Heart left ventricle (tissue), 16 donors: Measurements from ENCODE around the gene TFDP1. TPM values are rescaled to one million over a fixed set of nuclear protein-coding genes. Genes with fewer than 3 reads are reported as not detected.

Experiments used
- ATAC-seq, 4 donors: fragments of 200-7000 bp; cut with Tn5 transposase; one replicate each; pipeline ENCODE4 v1.9.1; 2020 to 2022; ENCODE audit warnings: moderate library complexity in 4 of 4, mild to moderate bottlenecking in 3 of 4, moderate number of reproducible peaks in 1 of 4
- DNase-seq, 5 donors: peaks; one replicate each; pipeline ENCODE4 v3.0.0-alpha.2; 2020
- H3K27ac ChIP-seq, 12 donors: fragments of 200-600 bp; sonication (generic) in 4 of 12; one replicate each; pipeline versions ENCODE4 v1.5.0 to v1.8.0; 2016 to 2022; ENCODE audit warnings: mild to moderate bottlenecking in 2 of 12
- H3K27me3 ChIP-seq, 9 donors: fragments of 200-600 bp; sonication (generic) in 2 of 9; one replicate each; pipeline versions ENCODE4 v1.5.1 to v1.8.0; 2016 to 2022; ENCODE audit warnings: mild to moderate bottlenecking in 3 of 9
- H3K36me3 ChIP-seq, 9 donors: fragments of 200-600 bp; sonication (generic) in 2 of 9; one replicate each; pipeline versions ENCODE4 v1.5.0 to v1.8.0; 2018 to 2022; ENCODE audit warnings: mild to moderate bottlenecking in 2 of 9
- H3K4me1 ChIP-seq, 12 donors: fragments of 200-600 bp; sonication (generic) in 4 of 12; one replicate each; pipeline versions ENCODE4 v1.5.0 to v1.8.0; 2016 to 2022; ENCODE audit warnings: mild to moderate bottlenecking in 3 of 12
- H3K4me3 ChIP-seq, 12 donors: fragments of 200-600 bp; sonication (generic) in 4 of 12; one replicate each; pipeline versions ENCODE4 v1.5.0 to v1.8.0; 2017 to 2022; ENCODE audit warnings: mild to moderate bottlenecking in 9 of 12, moderate library complexity in 4 of 12
- H3K9me3 ChIP-seq, 12 donors: fragments of 200-600 bp; sonication (generic) in 4 of 12; one replicate each; pipeline versions ENCODE4 v1.5.0 to v1.8.0; 2016 to 2022; ENCODE audit warnings: mild to moderate bottlenecking in 1 of 12
- CTCF ChIP-seq, 12 donors: fragments of 200-600 bp; sonication (generic) in 4 of 12; IDR thresholded peaks; one replicate each; pipeline versions ENCODE4 v1.5.0 to v1.8.0; 2018 to 2022; ENCODE audit warnings: antibody characterized with exemption in 12 of 12, mild to moderate bottlenecking in 5 of 12
- POLR2A ChIP-seq, 2 donors: fragments of 450-650 bp; IDR thresholded peaks; one replicate each; pipeline ENCODE4 v1.6.1; 2017; ENCODE audit warnings: antibody characterized with exemption in 2 of 2, mild to moderate bottlenecking in 2 of 2, moderate library complexity in 2 of 2
- WGBS, 4 donors: extraction: QIAGEN DNeasy Blood & Tissue Kit in 2 of 4; methylation state at CpG; one replicate each; pipeline versions ENCODE4 v1.1.5 to v1.1.7; 2013 to 2018; 5-methylcytosine and 5-hydroxymethylcytosine counted together
- intact Hi-C, 10 donors: fragments of 100-400 bp; cut with DNase I; formaldehyde crosslinking; loops; one replicate each; pipeline versions ENCODE4 v1.11.1 to v1.14.2; 2022
- polyA plus RNA-seq, 2 donors: library from polyadenylated mRNA; stranded (reverse); fragments of 200-250 nt; gene quantifications; one replicate each; pipeline ENCODE4 v1.2.3, GENCODE V29; 2013
- total RNA-seq, 9 donors: library from RNA; depleted of rRNA in 2 of 9; stranded (reverse); fragments of >200 nt in 2 of 9; fragmentation: NEBNext Ultra II Directional in 3 of 9; extraction: Animal tissue kit (Norgen Biotek cat#: 25700) in 3 of 9; gene quantifications; one replicate each; pipeline versions ENCODE4 v1.1.0 to v1.2.4, GENCODE V29; 2016 to 2023
- donor health status: ischemic (EF 13 %, LVEDD 7.1; RV severe dilation, severe dysfunction).
- donor health status: healthy with polysubstance abuse.
- donor health status: DM: no; HTN: yes; CAD: no.
- donor health status: DM: no; HTN: no; CAD: no.
- donor health status: ischemic (EF 25% LVEDD 6.9; RV normal size, moderate dysfunction).
- donor health status: ischemic (EF 25% LVEDD 5.7; RV mildly dilated, moderate dysfunction).
- donor health status: healthy.
- donor health status: DM: yes; HTN: yes; CAD: no.
- donor health status: ischemic (EF 35%, LVEDD 5.7; RV mildly dilated, moderate dysfunction).
- donor health status: nonischemic (EF 11% LVEDD 7.7; RV severe dilation, severe dysfunction).
- donor health status: DM: yes; HTN: yes; CAD: no.
- donor health status: PGD.
- donor health status: ischemic (EF 29% LVEDD 5.4; RV normal size, mild dysfunction).
- donor health status: nonischemic (EF 23%, LVEDD 6.1; RV moderate dilation, normal function).

Gene TFDP1
- total and polyA plus RNA-seq, 11 donors, result 19.7 to 50.3 (median 44.3) TPM

GRCh38 chr13:113633485-113633873, 48.9 kb downstream of the TFDP1 start:
- Histone ChIP-seq H3K36me3 (peaks cover 0 to 82% (median 66%) of the 10 kb centered on the region in 9 donors), H3K27me3 (no peaks in the 10 kb centered on the region), H3K27ac (no peak overlapping the region), H3K4me1 (no peaks in the 10 kb centered on the region), H3K4me3 (no peak overlapping the region), H3K9me3 (no peaks in the 10 kb centered on the region)
- intact Hi-C loops, result no loop called here
- DNase-seq (no peak), ATAC-seq (no peak)
- 91 to 98% (median 96%) methylated on average over 11 to 18 of the region's 18 CpGs for WGBS, 4 donors
- TF ChIP-seq CTCF (IDR thresholded peaks at IDR 0.05) (no peak), POLR2A (IDR thresholded peaks at IDR 0.05) (no peak)

- no peak for TF ChIP-seq POLR2A (IDR thresholded peaks at IDR 0.05)
- TF ChIP-seq CTCF (IDR thresholded peaks at IDR 0.05), result no peak
- no peak overlapping the region for H3K27ac ChIP-seq
- H3K36me3 ChIP-seq, result peaks cover 0 to 85% (median 70%) of the 10 kb centered on the region in 9 donors
Observed at GRCh38 chr13:113634279-113635047, 49.9 kb downstream of the TFDP1 start.

GRCh38 chr13:113635048-113635420, 50.5 kb downstream of the TFDP1 start:
- no peak overlapping the region for H3K27ac ChIP-seq
- peaks cover 0 to 2% (median 0%) of the 10 kb centered on the region in 12 donors for H3K4me1 ChIP-seq
- intact Hi-C loops, result no loop called here
- TF ChIP-seq CTCF (IDR thresholded peaks at IDR 0.05), result no peak
- no peak for TF ChIP-seq POLR2A (IDR thresholded peaks at IDR 0.05)
- no peaks in the 10 kb centered on the region for H3K27me3 ChIP-seq
- ATAC-seq (no peak), DNase-seq (peak in 2 of 5 donors; percentile 6 to 54)
- H3K4me3 ChIP-seq, result no peak overlapping the region
- H3K9me3 ChIP-seq, result no peaks in the 10 kb centered on the region
- WGBS, 4 donors, result 94 to 100% (median 96%) methylated on average over 6 to 7 of the region's 7 CpGs
- H3K36me3 ChIP-seq, result peaks cover 0 to 90% (median 74%) of the 10 kb centered on the region in 9 donors

More at GRCh38 chr13:113634279-113635047, 49.9 kb downstream of the TFDP1 start:
- Histone ChIP-seq H3K27me3 (no peaks in the 10 kb centered on the region), H3K4me3 (no peak overlapping the region), H3K4me1 (no peaks in the 10 kb centered on the region), H3K9me3 (no peaks in the 10 kb centered on the region)
- 95 to 97% (median 97%) methylated on average over 16 of the region's 16 CpGs for WGBS, 4 donors
- ATAC-seq (no peak), DNase-seq (peak in 2 of 5 donors; percentile 7 to 9)
- intact Hi-C loops, result no loop called here

- H3K27me3 ChIP-seq, result no peaks in the 10 kb centered on the region
- H3K4me1 ChIP-seq, result peaks cover 0 to 3% (median 0%) of the 10 kb centered on the region in 12 donors
- H3K36me3 ChIP-seq, result peaks cover 0 to 97% (median 81%) of the 10 kb centered on the region in 9 donors
- intact Hi-C loops, result no loop called here
- ATAC-seq (no peak), DNase-seq (peak in 1 of 5 donors; percentile 12)
- no peak overlapping the region for H3K4me3 ChIP-seq
- H3K27ac ChIP-seq, result no peak overlapping the region
- H3K9me3 ChIP-seq, result no peaks in the 10 kb centered on the region
- 95 to 97% (median 97%) methylated on average over 23 to 25 of the region's 25 CpGs for WGBS, 4 donors
- TF ChIP-seq CTCF (IDR thresholded peaks at IDR 0.05) (no peak), POLR2A (IDR thresholded peaks at IDR 0.05) (no peak)
Observed at GRCh38 chr13:113635709-113636108, 51.2 kb downstream of the TFDP1 start.
